GM12873 (cell line): ENCODE data around the gene PIAS2.

ENCODE experiments used
- CTCF ChIP-seq: IDR thresholded peaks from 2 replicates; pipeline ENCODE4 v1.5.1; 2012; ENCODE audit warnings: low read depth, mild to moderate bottlenecking, moderate library complexity, low read length, control low read depth; ENCODE audit not compliant: insufficient read depth; ENCODE audit errors: missing control alignments

PIAS2 gene

GRCh38 chr18:46859855-46860254 lies 57.5 kb downstream of the PIAS2 start:
- no peak for TF ChIP-seq CTCF

- no peak for TF ChIP-seq CTCF
These were observed 59.0 kb downstream of the PIAS2 start for GRCh38 chr18:46858290-46858689.

- TF ChIP-seq CTCF: no peak
These were observed 60.3 kb downstream of the PIAS2 start for GRCh38 chr18:46856973-46857372.

- TF ChIP-seq CTCF: no peak
These were observed 68.3 kb downstream of the PIAS2 start for GRCh38 chr18:46849007-46849406.

- no peak for TF ChIP-seq CTCF
These were observed 73.9 kb downstream of the PIAS2 start for GRCh38 chr18:46843372-46843771.

GRCh38 chr18:46842583-46842982 lies 74.7 kb downstream of the PIAS2 start:
- TF ChIP-seq CTCF: no peak

- TF ChIP-seq CTCF: no peak
These were observed 83.4 kb downstream of the PIAS2 start for GRCh38 chr18:46833899-46834298.

- TF ChIP-seq CTCF: no peak
These were observed 84.5 kb downstream of the PIAS2 start for GRCh38 chr18:46832849-46833248.
